H1 (cell line): ENCODE measurements around the gene CHDH. TPM values are rescaled to one million over a fixed set of nuclear protein-coding genes. Genes with fewer than 3 reads are reported as not detected.

Experiments used
- CTCF ChIA-PET: fragments of 300-600 bp; sonication (Branson Sonifier 250); formaldehyde crosslinking; loops from one replicate; lab custom pipeline; 2021; ENCODE audit not compliant: partially characterized antibody; lab: Charles Lee
- POLR2A ChIA-PET: fragments of 300-600 bp; sonication (Branson Sonifier 250); formaldehyde crosslinking; loops from one replicate; lab custom pipeline; 2021; ENCODE audit warnings: inconsistent platforms; ENCODE audit not compliant: partially characterized antibody; lab: Charles Lee
- DNase-seq, 2 experiments: peaks; one replicate each; pipeline versions ENCODE4 v3.0.0 to v3.0.0-alpha.2; 2010 to 2022; ENCODE audit warnings: low spot score in 2 of 2, low read depth in 1 of 2, mixed read lengths in 1 of 2
- FAIRE-seq: peaks from 2 replicates; lab custom pipeline; 2011; peaks lifted over from hg19 to GRCh38; lab: Jason Lieb, UNC
- H2AFZ ChIP-seq: 2 replicates; pipeline ENCODE4 v1.8.1; 2012; ENCODE audit warnings: low read length, inconsistent platforms
- H2AK5ac ChIP-seq: 2 replicates; pipeline ENCODE4 v1.6.1; 2013; ENCODE audit warnings: low read depth, low read length
- H2BK120ac ChIP-seq: replicated peaks from 2 replicates; pipeline ENCODE3; 2013; ENCODE audit warnings: low read depth, low read length, inconsistent platforms
- H2BK12ac ChIP-seq: 2 replicates; pipeline ENCODE4 v1.6.1; 2013; ENCODE audit warnings: low read depth, low read length
- H2BK15ac ChIP-seq: 2 replicates; pipeline ENCODE4 v1.6.1; 2013; ENCODE audit warnings: low read length
- H2BK20ac ChIP-seq: 2 replicates; pipeline ENCODE4 v1.6.1; 2013; ENCODE audit warnings: low read length
- H2BK5ac ChIP-seq: 2 replicates; pipeline ENCODE4 v1.6.1; 2013; ENCODE audit warnings: low read depth, low read length
- H3K14ac ChIP-seq: 2 replicates; pipeline ENCODE4 v1.6.1; 2013; ENCODE audit warnings: inconsistent platforms; ENCODE audit not compliant: insufficient read length
- H3K18ac ChIP-seq: 2 replicates; pipeline ENCODE4 v1.6.1; 2013; ENCODE audit warnings: low read length; ENCODE audit errors: extremely low read depth
- H3K23ac ChIP-seq: 2 replicates; pipeline ENCODE4 v1.6.1; 2013; ENCODE audit warnings: inconsistent platforms; ENCODE audit not compliant: insufficient read length
- H3K23me2 ChIP-seq: 2 replicates; pipeline ENCODE4 v1.6.1; 2013; ENCODE audit warnings: low read depth, low read length
- H3K27ac ChIP-seq: 2 replicates; pipeline ENCODE4 v1.6.1; 2011; ENCODE audit warnings: low read depth, low read length, inconsistent platforms
- H3K27me3 ChIP-seq, 4 experiments: replicated peaks in 1 of 4; 1 replicate in 1 of 4; 2 replicates in 3 of 4; pipeline versions ENCODE4 v1.6.1 to v1.8.1; 2011 to 2013; ENCODE audit warnings: low read length in 3 of 4, mild to moderate bottlenecking in 3 of 4, inconsistent platforms in 2 of 4, mixed read lengths in 2 of 4, moderate library complexity in 1 of 4; ENCODE audit not compliant: control insufficient read depth in 3 of 4, insufficient read depth in 3 of 4; ENCODE audit errors: extremely low read depth in 1 of 4
- H3K36me3 ChIP-seq, 4 experiments: 2 replicates each; pipeline versions ENCODE4 v1.6.1 to v1.8.1; 2011 to 2013; ENCODE audit warnings: mild to moderate bottlenecking in 4 of 4, low read length in 3 of 4, moderate library complexity in 2 of 4, control low read depth in 1 of 4, inconsistent platforms in 1 of 4; ENCODE audit not compliant: insufficient read depth in 4 of 4, control insufficient read depth in 2 of 4
- H3K4ac ChIP-seq: replicated peaks from 2 replicates; pipeline ENCODE3; 2013; ENCODE audit warnings: low read length, low read depth, mixed read lengths, inconsistent platforms; ENCODE audit not compliant: insufficient read length
- H3K4me1 ChIP-seq, 4 experiments: replicated peaks in 1 of 4; 1 replicate in 1 of 4; 2 replicates in 3 of 4; pipeline versions ENCODE4 v1.6.1 to v1.8.1; 2011 to 2013; ENCODE audit warnings: low read length in 3 of 4, inconsistent platforms in 2 of 4, mixed read lengths in 1 of 4; ENCODE audit not compliant: insufficient read depth in 4 of 4, control insufficient read depth in 3 of 4
- H3K4me2 ChIP-seq, 2 experiments: 2 replicates each; pipeline versions ENCODE4 v1.6.1 to v1.8.1; 2011 to 2013; ENCODE audit warnings: low read depth in 2 of 2, low read length in 2 of 2, control low read depth in 1 of 2, inconsistent platforms in 1 of 2, mild to moderate bottlenecking in 1 of 2; ENCODE audit not compliant: insufficient read depth in 1 of 2
- H3K4me3 ChIP-seq, 4 experiments: fragments of 200-600, 300-600 bp in 1 of 4; sonication (generic), shearing (Covaris generic), sonication (Bioruptor Twin) in 1 of 4; 2 replicates each; pipeline versions ENCODE4 v1.5.1 to v1.8.1; 2011 to 2016; ENCODE audit warnings: low read length in 4 of 4, low read depth in 3 of 4, control low read depth in 2 of 4, inconsistent platforms in 2 of 4, mild to moderate bottlenecking in 2 of 4, mixed read lengths in 1 of 4, moderate library complexity in 1 of 4; ENCODE audit not compliant: insufficient read depth in 2 of 4; ENCODE audit errors: extremely low read depth in 1 of 4
- H3K56ac ChIP-seq: replicated peaks from 2 replicates; pipeline ENCODE3; 2013; ENCODE audit warnings: low read depth, mild to moderate bottlenecking, mixed read lengths, low read length, inconsistent platforms; ENCODE audit not compliant: insufficient read length
- H3K79me1 ChIP-seq: 2 replicates; pipeline ENCODE4 v1.6.1; 2013; ENCODE audit warnings: low read depth, low read length, control low read depth
- H3K79me2 ChIP-seq, 2 experiments: 2 replicates each; pipeline versions ENCODE4 v1.6.1 to v1.8.1; 2012 to 2013; ENCODE audit warnings: low read length in 2 of 2, mild to moderate bottlenecking in 2 of 2, inconsistent platforms in 1 of 2; ENCODE audit not compliant: insufficient read depth in 2 of 2, control insufficient read depth in 1 of 2
- H3K9ac ChIP-seq, 4 experiments: replicated peaks in 1 of 4; 1 replicate in 1 of 4; 2 replicates in 3 of 4; pipeline versions ENCODE4 v1.6.1 to v1.8.1; 2011 to 2013; ENCODE audit warnings: low read depth in 3 of 4, low read length in 3 of 4, control low read depth in 2 of 4, mild to moderate bottlenecking in 2 of 4, moderate library complexity in 2 of 4, inconsistent platforms in 1 of 4; ENCODE audit errors: extremely low read depth in 1 of 4
- H3K9me3 ChIP-seq, 2 experiments: 2 replicates each; pipeline versions ENCODE4 v1.6.1 to v1.8.1; 2012 to 2013; ENCODE audit warnings: mild to moderate bottlenecking in 2 of 2, moderate library complexity in 2 of 2, control low read depth in 1 of 2, inconsistent platforms in 1 of 2, low read depth in 1 of 2, low read length in 1 of 2, mixed read lengths in 1 of 2; ENCODE audit not compliant: insufficient read depth in 2 of 2
- H4K20me1 ChIP-seq, 2 experiments: replicated peaks in 1 of 2; 2 replicates each; pipeline versions ENCODE3 to v1.8.1; 2011 to 2013; ENCODE audit warnings: inconsistent platforms in 2 of 2, low read length in 2 of 2, mild to moderate bottlenecking in 1 of 2; ENCODE audit not compliant: insufficient read depth in 2 of 2, control insufficient read depth in 1 of 2
- H4K5ac ChIP-seq: 2 replicates; pipeline ENCODE4 v1.6.1; 2013; ENCODE audit warnings: low read length, low read depth, mixed read lengths, inconsistent platforms; ENCODE audit not compliant: insufficient read length
- H4K8ac ChIP-seq: 2 replicates; pipeline ENCODE4 v1.8.0; 2013; ENCODE audit warnings: mild to moderate bottlenecking, moderate library complexity, low read length, inconsistent platforms; ENCODE audit not compliant: insufficient read depth; ENCODE audit errors: extremely low read depth
- H4K91ac ChIP-seq: replicated peaks from 2 replicates; pipeline ENCODE3; 2013; ENCODE audit warnings: low read length, mixed read lengths, inconsistent platforms; ENCODE audit not compliant: insufficient read length
- KDM4A ChIP-seq: IDR thresholded peaks from one replicate; pipeline ENCODE4 v1.7.1; 2012; ENCODE audit warnings: low read depth, mild to moderate bottlenecking, moderate library complexity, low read length, inconsistent platforms; ENCODE audit not compliant: severe bottlenecking
- KDM5A ChIP-seq: fragments of 200-600 bp; IDR thresholded peaks from 2 replicates; pipeline ENCODE4 v1.7.1; 2012; ENCODE audit warnings: mild to moderate bottlenecking, low read length, inconsistent platforms, mixed read lengths
- RXRA ChIP-seq: IDR thresholded peaks from 2 replicates; pipeline ENCODE4 v1.6.1; 2011; ENCODE audit warnings: low read depth, mild to moderate bottlenecking, low read length, moderate library complexity; ENCODE audit not compliant: insufficient read depth
- WGBS, 2 experiments: shearing (Covaris generic) in 1 of 2; methylation state at CpG; one replicate each; pipeline versions ENCODE4 v1.1.6 to v1.1.7; 2013 to 2015; ENCODE audit warnings: low lambda C conversion rate in 2 of 2, mixed read lengths in 2 of 2, inconsistent platforms in 1 of 2, low coverage in 1 of 2, missing lambda C conversion rate in 1 of 2; ENCODE audit not compliant: insufficient replicate concordance in 2 of 2, insufficient coverage in 1 of 2, insufficient read length in 1 of 2; ENCODE audit errors: extremely low coverage in 1 of 2, missing lambda C conversion rate in 1 of 2; 5-methylcytosine and 5-hydroxymethylcytosine counted together
- polyA plus RNA-seq, 7 experiments: library from polyadenylated mRNA; depleted of rRNA in 3 of 7; stranded (reverse) in 5 of 7; unstranded in 2 of 7; fragments of >200 nt in 5 of 7; fragments of 200-250 nt in 2 of 7; gene quantifications; 1 replicate in 5 of 7; 2 replicates in 1 of 7; 4 replicates in 1 of 7; pipeline versions ENCODE4 v1.2.1 to v1.2.3, GENCODE V29; 2011 to 2013; ENCODE audit warnings: missing spikeins in 2 of 7, mixed read lengths in 2 of 7
- total RNA-seq: library from RNA; stranded (reverse); fragmentation: NEBNext Ultra II Directional; extraction: Animal tissue kit (Norgen Biotek cat#: 25700); gene quantifications from 2 replicates; pipeline ENCODE4 v1.2.1, GENCODE V29; 2021

Gene CHDH
- total and polyA plus RNA-seq, 2 of the 8 experiments (the other 6 are each of a cell fraction or from before 2014, with no cell fraction given), result 4.9 to 10.3 TPM

- POLR2A ChIA-PET, result interaction anchor here (0.7 kb wide), 1 partner anchor 42 kb away, joined by 3 read pairs; no protein-coding TSS in a partner anchor
- no peak overlapping the region for H3K27ac ChIP-seq
- TF ChIP-seq RXRA, result no peak
- no peak for TF ChIP-seq KDM5A
- no peak for TF ChIP-seq KDM4A
These were observed 40.6 kb downstream of the CHDH start for GRCh38 chr3:53805463-53806159.

More at GRCh38 chr3:53805463-53806159, 40.6 kb downstream of the CHDH start:
- H4K20me1 ChIP-seq, result peaks cover 0 to 2% of the 10 kb centered on the region in 2 experiments
- H2BK15ac ChIP-seq, result no peak overlapping the region
- H3K14ac ChIP-seq, result no peak overlapping the region
- H3K79me2 ChIP-seq, result no peaks in the 10 kb centered on the region
- no peaks in the 10 kb centered on the region for H3K79me1 ChIP-seq
- no peak overlapping the region for H2BK5ac ChIP-seq
- H4K8ac ChIP-seq, result no peak overlapping the region
- H3K23me2 ChIP-seq, result peaks cover 6% of the 10 kb centered on the region; the same call in 1 of the 2 replicates
- no peaks in the 10 kb centered on the region; a peak in 1 of 7 replicates for H3K27me3 ChIP-seq
- H3K9ac ChIP-seq, result no peak overlapping the region
- H3K9me3 ChIP-seq, result no peaks in the 10 kb centered on the region
- H3K18ac ChIP-seq, result no peak overlapping the region
- no peak overlapping the region for H3K56ac ChIP-seq
- no peak overlapping the region for H3K4ac ChIP-seq
- no peak overlapping the region for H2AFZ ChIP-seq
- H3K36me3 ChIP-seq, result no peaks in the 10 kb centered on the region
- H4K5ac ChIP-seq, result no peak overlapping the region
- 57 to 97% methylated on average over 1 to 3 of the region's 4 CpGs for WGBS, 2 experiments
- no peak overlapping the region for H4K91ac ChIP-seq
- H3K23ac ChIP-seq, result no peak overlapping the region
- FAIRE-seq (no peak), DNase-seq (no peak)
- no peak overlapping the region for H3K4me3 ChIP-seq
- H3K4me2 ChIP-seq, result no peak overlapping the region
- CTCF ChIA-PET, result interaction anchor here (0.6 to 1.1 kb wide), 3 partner anchors 62 to 85 kb away, joined by 3 read pairs; no protein-coding TSS in a partner anchor
- H2AK5ac ChIP-seq, result peak overlapping the region; percentile 60
- H2BK12ac ChIP-seq, result peak overlapping the region; percentile 35
- no peak overlapping the region; the same call in 1 of the 2 replicates for H2BK20ac ChIP-seq
- H2BK120ac ChIP-seq, result no peak overlapping the region
- peaks cover 0 to 7% (median 0%) of the 10 kb centered on the region in 4 experiments; a peak in 3 of 7 replicates for H3K4me1 ChIP-seq
